Activated naive CD4-positive, alpha-beta T cell treated with anti-CD3 and anti-CD28 coated beads, Interleukin-2, amount 50 U/mL, for 72 hours (primary cell): ENCODE measurements around the gene KRTAP12-1. TPM values are rescaled to one million over a fixed set of nuclear protein-coding genes. Genes with fewer than 3 reads are reported as not detected.
A peak's percentile ranks its signal among the peaks of the same experiment; 100 is the strongest.
"Not testable (repeated sequence)": the region's sequence is repeated elsewhere in the genome, so short reads cannot be mapped to it uniquely, and the experiment has no call there.

Experiments
- ATAC-seq, 2 donors: fragments of 150-1000 bp; cut with Tn5 transposase; 2 replicates each; pipeline ENCODE4 v1.10.0; 2021; ENCODE audit warnings: mild to moderate bottlenecking in 2 of 2, moderate library complexity in 2 of 2
- DNase-seq, 2 donors: peaks; one replicate each; pipeline ENCODE4 v3.0.0; 2021 to 2022; ENCODE audit warnings: low spot score in 2 of 2
- H3K27ac Mint-ChIP-seq, 2 donors: one replicate each; pipeline ENCODE4 v1.8.0; 2022; ENCODE audit warnings: mild to moderate bottlenecking in 2 of 2, mixed read lengths in 2 of 2
- H3K36me3 Mint-ChIP-seq, 2 donors: one replicate each; pipeline ENCODE4 v1.8.0; 2022; ENCODE audit warnings: mixed read lengths in 2 of 2
- H3K9me3 Mint-ChIP-seq, 2 donors: one replicate each; pipeline ENCODE4 v1.8.0; 2022; ENCODE audit warnings: mixed read lengths in 2 of 2
- total RNA-seq, 2 donors: library from RNA; stranded (reverse); gene quantifications; one replicate each; pipeline ENCODE4 v1.2.3, GENCODE V29; 2022

Gene KRTAP12-1
- total RNA-seq, 2 donors from 2014 or later: not detected

GRCh38 chr21:44648557-44649311 is 33.2 kb downstream of the KRTAP12-1 start:
- DNase-seq: no peak
- Mint-ChIP-seq H3K9me3 (peaks cover 14 to 15% of the 10 kb centered on the region in 2 donors), H3K27ac (no peak overlapping the region), H3K36me3 (peaks cover 14 to 31% of the 10 kb centered on the region in 2 donors)
- no peak for ATAC-seq

- peaks cover 25 to 39% of the 10 kb centered on the region in 2 donors for H3K36me3 Mint-ChIP-seq
- DNase-seq (no peak), ATAC-seq (no peak)
- H3K9me3 Mint-ChIP-seq: peaks cover 26% of the 10 kb centered on the region in 2 donors
- H3K27ac Mint-ChIP-seq: peak overlapping the region in 1 of 2 donors; percentile 62
These were observed 34.8 kb downstream of the KRTAP12-1 start for GRCh38 chr21:44647222-44647552.

- Mint-ChIP-seq H3K36me3 (peaks cover 25 to 42% of the 10 kb centered on the region in 2 donors), H3K27ac (peak within 1 kb of the TSS in 1 of 2 donors; percentile 62), H3K9me3 (peaks cover 26 to 29% of the 10 kb centered on the region in 2 donors)
- not testable (repeated sequence) for DNase-seq, ATAC-seq
These were observed 35.4 kb downstream of the KRTAP12-1 start, which contains the start of gene KRTAP10-11 for GRCh38 chr21:44646366-44647221. KRTAP10-11 (plus strand) TSS chr21:44646414; CDS start chr21:44646459, 45 bp downstream.

GRCh38 chr21:44644878-44645277 is 37.1 kb downstream of the KRTAP12-1 start:
- ATAC-seq: no peak
- Mint-ChIP-seq H3K36me3 (peaks cover 34 to 47% of the 10 kb centered on the region in 2 donors), H3K9me3 (peaks cover 33 to 39% of the 10 kb centered on the region in 2 donors), H3K27ac (no peak overlapping the region)
- DNase-seq: no peak

- Mint-ChIP-seq H3K9me3 (peaks cover 33 to 41% of the 10 kb centered on the region in 2 donors), H3K36me3 (peaks cover 34 to 47% of the 10 kb centered on the region in 2 donors), H3K27ac (peak overlapping the region in 1 of 2 donors; percentile 31)
- no peak for DNase-seq
- ATAC-seq: no peak
These were observed 38.1 kb downstream of the KRTAP12-1 start for GRCh38 chr21:44643741-44644310.

- H3K27ac Mint-ChIP-seq: no peak overlapping the region
- peaks cover 33 to 41% of the 10 kb centered on the region in 2 donors for H3K9me3 Mint-ChIP-seq
- no peak for ATAC-seq
- H3K36me3 Mint-ChIP-seq: peaks cover 34 to 40% of the 10 kb centered on the region in 2 donors
- no peak for DNase-seq
These were observed 41.2 kb downstream of the KRTAP12-1 start for GRCh38 chr21:44640761-44641160.

GRCh38 chr21:44639331-44639655 is 42.7 kb downstream of the KRTAP12-1 start:
- H3K27ac Mint-ChIP-seq: no peak overlapping the region
- H3K36me3 Mint-ChIP-seq: peaks cover 25% of the 10 kb centered on the region in 2 donors
- ATAC-seq (no peak), DNase-seq (no peak)
- H3K9me3 Mint-ChIP-seq: peaks cover 24 to 32% of the 10 kb centered on the region in 2 donors

GRCh38 chr21:44638506-44639330 is 43.2 kb downstream of the KRTAP12-1 start:
- ATAC-seq: not testable (repeated sequence)

GRCh38 chr21:44637851-44638348 is 44.1 kb downstream of the KRTAP12-1 start:
- peaks cover 17 to 25% of the 10 kb centered on the region in 2 donors for H3K9me3 Mint-ChIP-seq
- ATAC-seq, H3K27ac Mint-ChIP-seq, DNase-seq: not testable (repeated sequence)
- H3K36me3 Mint-ChIP-seq: peaks cover 11 to 17% of the 10 kb centered on the region in 2 donors

More at GRCh38 chr21:44638506-44639330, 43.2 kb downstream of the KRTAP12-1 start:
- DNase-seq, H3K27ac Mint-ChIP-seq: not testable (repeated sequence)
- H3K36me3 Mint-ChIP-seq: peaks cover 19 to 25% of the 10 kb centered on the region in 2 donors
- H3K9me3 Mint-ChIP-seq: peaks cover 24 to 28% of the 10 kb centered on the region in 2 donors

- ATAC-seq (no peak), DNase-seq (no peak)
- Mint-ChIP-seq H3K27ac (no peak within 1 kb of the TSS), H3K9me3 (peaks cover 14 to 25% of the 10 kb centered on the region in 2 donors), H3K36me3 (peaks cover 8 to 14% of the 10 kb centered on the region in 2 donors)
These were observed 44.7 kb downstream of the KRTAP12-1 start, which contains the start of gene KRTAP10-10 for GRCh38 chr21:44637018-44637850. KRTAP10-10 (plus strand) TSS chr21:44637356; CDS start chr21:44637418, 62 bp downstream.

GRCh38 chr21:44636209-44637017 is 45.5 kb downstream of the KRTAP12-1 start:
- peaks cover 11 to 13% of the 10 kb centered on the region in 2 donors for H3K36me3 Mint-ChIP-seq
- ATAC-seq (no peak), DNase-seq (no peak)
- no peak overlapping the region for H3K27ac Mint-ChIP-seq
- H3K9me3 Mint-ChIP-seq: peaks cover 20 to 28% of the 10 kb centered on the region in 2 donors

- no peak overlapping the region for H3K27ac Mint-ChIP-seq
- no peak for ATAC-seq
These were observed 49.9 kb downstream of the KRTAP12-1 start for GRCh38 chr21:44632067-44632466.

More at GRCh38 chr21:44632067-44632466, 49.9 kb downstream of the KRTAP12-1 start:
- DNase-seq: no peak
- peaks cover 19 to 24% of the 10 kb centered on the region in 2 donors for H3K36me3 Mint-ChIP-seq
- peaks cover 27 to 35% of the 10 kb centered on the region in 2 donors for H3K9me3 Mint-ChIP-seq
